H1 (cell line): ENCODE measurements around the gene FGF5. TPM values are rescaled to one million over a fixed set of nuclear protein-coding genes. Genes with fewer than 3 reads are reported as not detected.

Experiments used
- CTCF ChIA-PET: fragments of 300-600 bp; sonication (Branson Sonifier 250); formaldehyde crosslinking; loops from one replicate; lab custom pipeline; 2021; ENCODE audit not compliant: partially characterized antibody; lab: Charles Lee
- POLR2A ChIA-PET: fragments of 300-600 bp; sonication (Branson Sonifier 250); formaldehyde crosslinking; loops from one replicate; lab custom pipeline; 2021; ENCODE audit warnings: inconsistent platforms; ENCODE audit not compliant: partially characterized antibody; lab: Charles Lee
- DNase-seq, 2 experiments: peaks; one replicate each; pipeline versions ENCODE4 v3.0.0 to v3.0.0-alpha.2; 2010 to 2022; ENCODE audit warnings: low spot score in 2 of 2, low read depth in 1 of 2, mixed read lengths in 1 of 2
- FAIRE-seq: peaks from 2 replicates; lab custom pipeline; 2011; peaks lifted over from hg19 to GRCh38; lab: Jason Lieb, UNC
- H2AFZ ChIP-seq: 2 replicates; pipeline ENCODE4 v1.8.1; 2012; ENCODE audit warnings: low read length, inconsistent platforms
- H2AK5ac ChIP-seq: 2 replicates; pipeline ENCODE4 v1.6.1; 2013; ENCODE audit warnings: low read depth, low read length
- H2BK120ac ChIP-seq: replicated peaks from 2 replicates; pipeline ENCODE3; 2013; ENCODE audit warnings: low read depth, low read length, inconsistent platforms
- H2BK12ac ChIP-seq: 2 replicates; pipeline ENCODE4 v1.6.1; 2013; ENCODE audit warnings: low read depth, low read length
- H2BK15ac ChIP-seq: 2 replicates; pipeline ENCODE4 v1.6.1; 2013; ENCODE audit warnings: low read length
- H2BK20ac ChIP-seq: 2 replicates; pipeline ENCODE4 v1.6.1; 2013; ENCODE audit warnings: low read length
- H2BK5ac ChIP-seq: 2 replicates; pipeline ENCODE4 v1.6.1; 2013; ENCODE audit warnings: low read depth, low read length
- H3K14ac ChIP-seq: 2 replicates; pipeline ENCODE4 v1.6.1; 2013; ENCODE audit warnings: inconsistent platforms; ENCODE audit not compliant: insufficient read length
- H3K18ac ChIP-seq: 2 replicates; pipeline ENCODE4 v1.6.1; 2013; ENCODE audit warnings: low read length; ENCODE audit errors: extremely low read depth
- H3K23ac ChIP-seq: 2 replicates; pipeline ENCODE4 v1.6.1; 2013; ENCODE audit warnings: inconsistent platforms; ENCODE audit not compliant: insufficient read length
- H3K23me2 ChIP-seq: 2 replicates; pipeline ENCODE4 v1.6.1; 2013; ENCODE audit warnings: low read depth, low read length
- H3K27ac ChIP-seq: 2 replicates; pipeline ENCODE4 v1.6.1; 2011; ENCODE audit warnings: low read depth, low read length, inconsistent platforms
- H3K27me3 ChIP-seq, 4 experiments: replicated peaks in 1 of 4; 1 replicate in 1 of 4; 2 replicates in 3 of 4; pipeline versions ENCODE4 v1.6.1 to v1.8.1; 2011 to 2013; ENCODE audit warnings: low read length in 3 of 4, mild to moderate bottlenecking in 3 of 4, inconsistent platforms in 2 of 4, mixed read lengths in 2 of 4, moderate library complexity in 1 of 4; ENCODE audit not compliant: control insufficient read depth in 3 of 4, insufficient read depth in 3 of 4; ENCODE audit errors: extremely low read depth in 1 of 4
- H3K36me3 ChIP-seq, 4 experiments: 2 replicates each; pipeline versions ENCODE4 v1.6.1 to v1.8.1; 2011 to 2013; ENCODE audit warnings: mild to moderate bottlenecking in 4 of 4, low read length in 3 of 4, moderate library complexity in 2 of 4, control low read depth in 1 of 4, inconsistent platforms in 1 of 4; ENCODE audit not compliant: insufficient read depth in 4 of 4, control insufficient read depth in 2 of 4
- H3K4ac ChIP-seq: replicated peaks from 2 replicates; pipeline ENCODE3; 2013; ENCODE audit warnings: low read length, low read depth, mixed read lengths, inconsistent platforms; ENCODE audit not compliant: insufficient read length
- H3K4me1 ChIP-seq, 4 experiments: replicated peaks in 1 of 4; 1 replicate in 1 of 4; 2 replicates in 3 of 4; pipeline versions ENCODE4 v1.6.1 to v1.8.1; 2011 to 2013; ENCODE audit warnings: low read length in 3 of 4, inconsistent platforms in 2 of 4, mixed read lengths in 1 of 4; ENCODE audit not compliant: insufficient read depth in 4 of 4, control insufficient read depth in 3 of 4
- H3K4me2 ChIP-seq, 2 experiments: 2 replicates each; pipeline versions ENCODE4 v1.6.1 to v1.8.1; 2011 to 2013; ENCODE audit warnings: low read depth in 2 of 2, low read length in 2 of 2, control low read depth in 1 of 2, inconsistent platforms in 1 of 2, mild to moderate bottlenecking in 1 of 2; ENCODE audit not compliant: insufficient read depth in 1 of 2
- H3K4me3 ChIP-seq, 4 experiments: fragments of 200-600, 300-600 bp in 1 of 4; sonication (generic), shearing (Covaris generic), sonication (Bioruptor Twin) in 1 of 4; 2 replicates each; pipeline versions ENCODE4 v1.5.1 to v1.8.1; 2011 to 2016; ENCODE audit warnings: low read length in 4 of 4, low read depth in 3 of 4, control low read depth in 2 of 4, inconsistent platforms in 2 of 4, mild to moderate bottlenecking in 2 of 4, mixed read lengths in 1 of 4, moderate library complexity in 1 of 4; ENCODE audit not compliant: insufficient read depth in 2 of 4; ENCODE audit errors: extremely low read depth in 1 of 4
- H3K56ac ChIP-seq: replicated peaks from 2 replicates; pipeline ENCODE3; 2013; ENCODE audit warnings: low read depth, mild to moderate bottlenecking, mixed read lengths, low read length, inconsistent platforms; ENCODE audit not compliant: insufficient read length
- H3K79me1 ChIP-seq: 2 replicates; pipeline ENCODE4 v1.6.1; 2013; ENCODE audit warnings: low read depth, low read length, control low read depth
- H3K79me2 ChIP-seq, 2 experiments: 2 replicates each; pipeline versions ENCODE4 v1.6.1 to v1.8.1; 2012 to 2013; ENCODE audit warnings: low read length in 2 of 2, mild to moderate bottlenecking in 2 of 2, inconsistent platforms in 1 of 2; ENCODE audit not compliant: insufficient read depth in 2 of 2, control insufficient read depth in 1 of 2
- H3K9ac ChIP-seq, 4 experiments: replicated peaks in 1 of 4; 1 replicate in 1 of 4; 2 replicates in 3 of 4; pipeline versions ENCODE4 v1.6.1 to v1.8.1; 2011 to 2013; ENCODE audit warnings: low read depth in 3 of 4, low read length in 3 of 4, control low read depth in 2 of 4, mild to moderate bottlenecking in 2 of 4, moderate library complexity in 2 of 4, inconsistent platforms in 1 of 4; ENCODE audit errors: extremely low read depth in 1 of 4
- H3K9me3 ChIP-seq, 2 experiments: 2 replicates each; pipeline versions ENCODE4 v1.6.1 to v1.8.1; 2012 to 2013; ENCODE audit warnings: mild to moderate bottlenecking in 2 of 2, moderate library complexity in 2 of 2, control low read depth in 1 of 2, inconsistent platforms in 1 of 2, low read depth in 1 of 2, low read length in 1 of 2, mixed read lengths in 1 of 2; ENCODE audit not compliant: insufficient read depth in 2 of 2
- H4K20me1 ChIP-seq, 2 experiments: replicated peaks in 1 of 2; 2 replicates each; pipeline versions ENCODE3 to v1.8.1; 2011 to 2013; ENCODE audit warnings: inconsistent platforms in 2 of 2, low read length in 2 of 2, mild to moderate bottlenecking in 1 of 2; ENCODE audit not compliant: insufficient read depth in 2 of 2, control insufficient read depth in 1 of 2
- H4K5ac ChIP-seq: 2 replicates; pipeline ENCODE4 v1.6.1; 2013; ENCODE audit warnings: low read length, low read depth, mixed read lengths, inconsistent platforms; ENCODE audit not compliant: insufficient read length
- H4K8ac ChIP-seq: 2 replicates; pipeline ENCODE4 v1.8.0; 2013; ENCODE audit warnings: mild to moderate bottlenecking, moderate library complexity, low read length, inconsistent platforms; ENCODE audit not compliant: insufficient read depth; ENCODE audit errors: extremely low read depth
- H4K91ac ChIP-seq: replicated peaks from 2 replicates; pipeline ENCODE3; 2013; ENCODE audit warnings: low read length, mixed read lengths, inconsistent platforms; ENCODE audit not compliant: insufficient read length
- CEBPB ChIP-seq: IDR thresholded peaks from 2 replicates; pipeline ENCODE4 v1.6.1; 2012; ENCODE audit warnings: low read depth, low read length
- CHD2 ChIP-seq: IDR thresholded peaks from 2 replicates; pipeline ENCODE4 v1.6.1; 2012; ENCODE audit warnings: low read length, improper control_type of control experiment
- CTBP2 ChIP-seq: IDR thresholded peaks from 2 replicates; pipeline ENCODE4 v1.7.0; 2011; ENCODE audit warnings: borderline replicate concordance, mild to moderate bottlenecking, moderate library complexity, mixed read lengths, low read length; ENCODE audit not compliant: insufficient read depth, insufficient read length
- CTCF ChIP-seq, 3 experiments: IDR thresholded peaks; 1 replicate in 2 of 3; 2 replicates in 1 of 3; pipeline versions ENCODE4 v1.5.1 to v1.6.1; 2011; ENCODE audit warnings: low read length in 3 of 3, mild to moderate bottlenecking in 3 of 3, inconsistent platforms in 2 of 3, low read depth in 1 of 3, moderate library complexity in 1 of 3; ENCODE audit not compliant: insufficient read depth in 1 of 3; ENCODE audit errors: control extremely low read depth in 1 of 3
- KDM5A ChIP-seq: fragments of 200-600 bp; IDR thresholded peaks from 2 replicates; pipeline ENCODE4 v1.7.1; 2012; ENCODE audit warnings: mild to moderate bottlenecking, low read length, inconsistent platforms, mixed read lengths
- NANOG ChIP-seq: IDR thresholded peaks from 2 replicates; pipeline ENCODE4 v1.6.1; 2011; ENCODE audit warnings: low read length, low read depth, mild to moderate bottlenecking, inconsistent platforms; ENCODE audit not compliant: insufficient read depth, poor library complexity, severe bottlenecking
- PHF8 ChIP-seq: fragments of 200-600 bp; sonication (generic); conservative IDR thresholded peaks from 2 replicates; pipeline ENCODE4 v1.7.1; 2012; ENCODE audit warnings: low read depth, mild to moderate bottlenecking, inconsistent platforms, low read length, moderate library complexity
- RAD21 ChIP-seq, 2 experiments: IDR thresholded peaks in 1 of 2; conservative IDR thresholded peaks in 1 of 2; 2 replicates each; pipeline ENCODE4 v1.6.1; 2011; ENCODE audit warnings: low read depth in 2 of 2, low read length in 2 of 2, improper control_type of control experiment in 1 of 2, inconsistent platforms in 1 of 2, mild to moderate bottlenecking in 1 of 2, moderate library complexity in 1 of 2
- TAF7 ChIP-seq: optimal IDR thresholded peaks from 2 replicates; pipeline ENCODE3; 2011; ENCODE audit warnings: low read depth, mild to moderate bottlenecking, inconsistent platforms, low read length, moderate library complexity, borderline replicate concordance
- USF2 ChIP-seq: IDR thresholded peaks from 2 replicates; pipeline ENCODE4 v1.6.1; 2011; ENCODE audit warnings: low read length, improper control_type of control experiment
- WGBS, 2 experiments: shearing (Covaris generic) in 1 of 2; methylation state at CpG; one replicate each; pipeline versions ENCODE4 v1.1.6 to v1.1.7; 2013 to 2015; ENCODE audit warnings: low lambda C conversion rate in 2 of 2, mixed read lengths in 2 of 2, inconsistent platforms in 1 of 2, low coverage in 1 of 2, missing lambda C conversion rate in 1 of 2; ENCODE audit not compliant: insufficient replicate concordance in 2 of 2, insufficient coverage in 1 of 2, insufficient read length in 1 of 2; ENCODE audit errors: extremely low coverage in 1 of 2, missing lambda C conversion rate in 1 of 2; 5-methylcytosine and 5-hydroxymethylcytosine counted together
- polyA plus RNA-seq, 7 experiments: library from polyadenylated mRNA; depleted of rRNA in 3 of 7; stranded (reverse) in 5 of 7; unstranded in 2 of 7; fragments of >200 nt in 5 of 7; fragments of 200-250 nt in 2 of 7; gene quantifications; 1 replicate in 5 of 7; 2 replicates in 1 of 7; 4 replicates in 1 of 7; pipeline versions ENCODE4 v1.2.1 to v1.2.3, GENCODE V29; 2011 to 2013; ENCODE audit warnings: missing spikeins in 2 of 7, mixed read lengths in 2 of 7
- total RNA-seq: library from RNA; stranded (reverse); fragmentation: NEBNext Ultra II Directional; extraction: Animal tissue kit (Norgen Biotek cat#: 25700); gene quantifications from 2 replicates; pipeline ENCODE4 v1.2.1, GENCODE V29; 2021

The FGF5 gene
- total and polyA plus RNA-seq, 2 of the 8 experiments (the other 6 are each of a cell fraction or from before 2014, with no cell fraction given) = not detected

GRCh38 chr4:80226094-80226493 is 40.4 kb upstream of the FGF5 start:
- H3K36me3 ChIP-seq = no peaks in the 10 kb centered on the region
- H4K8ac ChIP-seq = no peak overlapping the region
- H3K27me3 ChIP-seq = 0 out of 7 replicates have a peak, but pooled peaks cover 0 to 4% (median 0%) of the 10 kb centered on the region in 4 experiments
- TF ChIP-seq PHF8 (no peak), RAD21 (IDR thresholded peaks at IDR 0.05 in 1 of 2, conservative IDR thresholded peaks at IDR 0.05 in 1 of 2; ENCODE audit: low read depth in 2 of 2, low read length in 2 of 2) (no peak), CTCF (IDR thresholded peaks at IDR 0.05; ENCODE audit: control extremely low read depth in 1 of 3, insufficient read depth in 1 of 3, low read depth in 1 of 3, low read length in 3 of 3) (no peak), USF2 (no peak), CTBP2 (no peak), KDM5A (no peak), NANOG (no peak), TAF7 (no peak), CHD2 (no peak), CEBPB (no peak)

More at GRCh38 chr4:80226094-80226493, 40.4 kb upstream of the FGF5 start:
- no peak overlapping the region for H3K4ac ChIP-seq
- H3K9ac ChIP-seq = no peak overlapping the region
- no peak overlapping the region for H2BK12ac ChIP-seq
- no peak overlapping the region for H3K4me2 ChIP-seq
- WGBS, 2 experiments = 41% methylated on average over 2 of the region's 2 CpGs; no CpG with 5 or more reads in 1 of the 2 experiments
- no peak for FAIRE-seq
- no peak overlapping the region for H3K23ac ChIP-seq
- no peak overlapping the region for H3K4me3 ChIP-seq
- H3K23me2 ChIP-seq = no peaks in the 10 kb centered on the region
- H3K9me3 ChIP-seq = no peaks in the 10 kb centered on the region
- H2AK5ac ChIP-seq = no peak overlapping the region
- H4K20me1 ChIP-seq = no peaks in the 10 kb centered on the region
- no peaks in the 10 kb centered on the region for H3K79me2 ChIP-seq
- H3K4me1 ChIP-seq = no peaks in the 10 kb centered on the region
- H3K18ac ChIP-seq = no peak overlapping the region
- no peak overlapping the region for H2BK15ac ChIP-seq
- H3K14ac ChIP-seq = no peak overlapping the region
- H2BK5ac ChIP-seq = no peak overlapping the region
- CTCF ChIA-PET = no interaction called here
- POLR2A ChIA-PET = no interaction called here
- H3K79me1 ChIP-seq = no peaks in the 10 kb centered on the region
- no peak overlapping the region for H4K5ac ChIP-seq
- H2AFZ ChIP-seq = no peak overlapping the region
- no peak overlapping the region for H3K56ac ChIP-seq
- no peak for DNase-seq
- H2BK120ac ChIP-seq = no peak overlapping the region
- no peak overlapping the region for H4K91ac ChIP-seq
- H2BK20ac ChIP-seq = no peak overlapping the region
- no peak overlapping the region for H3K27ac ChIP-seq
